ENCODE measurements around the gene TMEM115.

TMEM115 gene

GRCh38 chr3:50365842-50366220, 6.5 kb upstream of the TMEM115 start:
- DNase-seq (ENCODE audit: low read depth, low spot score): no peak
- no peak overlapping the region for H3K4me3 ChIP-seq (ENCODE audit: low read depth, low read length)
- ChIA-PET POLR2A (no interaction called here), CTCF (interaction anchor here (1.2 to 1.7 kb wide), 3 partner anchors 15 to 184 kb away, joined by 3 to 5 read pairs (median 5); partner anchors contain the start of genes CYB561D2 and NPRL2)
- no peak for TF ChIP-seq CTCF (IDR thresholded peaks at IDR 0.05; ENCODE audit: insufficient read depth, low read length, missing control alignments)

DNA sequence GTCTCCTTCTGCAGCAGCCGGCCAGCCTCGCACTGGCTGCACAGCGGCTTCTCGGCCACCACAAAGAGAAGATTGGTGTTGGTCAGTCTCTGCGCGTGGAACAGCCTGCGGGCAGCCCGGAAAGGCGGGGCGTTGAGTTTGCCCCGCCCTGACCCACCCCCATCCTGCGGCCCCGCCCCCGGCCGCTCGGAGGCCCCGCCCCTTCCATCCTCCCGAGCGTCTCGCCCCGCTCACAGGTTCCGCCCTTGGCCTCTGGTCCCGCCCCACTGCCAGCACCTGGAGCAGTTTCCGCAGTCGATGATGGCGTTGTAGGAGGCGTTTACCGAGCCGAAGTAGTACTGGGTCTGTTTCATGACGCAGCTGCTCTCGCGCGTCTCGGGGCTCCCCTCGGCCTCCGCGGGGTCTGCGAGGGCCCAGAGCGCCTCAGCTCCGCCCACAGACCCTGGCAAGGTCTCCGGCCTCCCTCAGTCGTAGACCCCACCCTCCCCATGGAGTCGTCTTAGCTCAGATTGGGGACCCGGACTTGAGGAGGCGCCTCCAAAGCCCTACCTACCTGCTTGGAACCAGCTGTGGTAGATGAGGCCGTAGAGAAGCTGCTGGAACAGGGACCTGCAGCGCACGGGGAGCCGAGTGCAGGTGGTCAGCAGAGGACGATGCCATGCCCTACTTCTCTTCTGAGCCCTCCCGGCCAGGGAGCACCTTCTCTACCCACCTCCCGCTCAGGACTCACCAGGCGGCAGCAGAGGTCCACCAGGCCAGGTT, 5.9 kb upstream of the TMEM115 start:
- no peak for DNase-seq (ENCODE audit: low read depth, low spot score)
- ChIA-PET CTCF (interaction anchor here (0.7 to 1.7 kb wide), 8 partner anchors 11 to 248 kb away, joined by 3 to 5 read pairs (median 4); partner anchors contain the start of genes CYB561D2 and NPRL2), POLR2A (no interaction called here)
- TF ChIP-seq CTCF (IDR thresholded peaks at IDR 0.05; ENCODE audit: insufficient read depth, low read length, missing control alignments): no peak
- H3K4me3 ChIP-seq (ENCODE audit: low read depth, low read length): peak overlapping the region; percentile 58

DNA sequence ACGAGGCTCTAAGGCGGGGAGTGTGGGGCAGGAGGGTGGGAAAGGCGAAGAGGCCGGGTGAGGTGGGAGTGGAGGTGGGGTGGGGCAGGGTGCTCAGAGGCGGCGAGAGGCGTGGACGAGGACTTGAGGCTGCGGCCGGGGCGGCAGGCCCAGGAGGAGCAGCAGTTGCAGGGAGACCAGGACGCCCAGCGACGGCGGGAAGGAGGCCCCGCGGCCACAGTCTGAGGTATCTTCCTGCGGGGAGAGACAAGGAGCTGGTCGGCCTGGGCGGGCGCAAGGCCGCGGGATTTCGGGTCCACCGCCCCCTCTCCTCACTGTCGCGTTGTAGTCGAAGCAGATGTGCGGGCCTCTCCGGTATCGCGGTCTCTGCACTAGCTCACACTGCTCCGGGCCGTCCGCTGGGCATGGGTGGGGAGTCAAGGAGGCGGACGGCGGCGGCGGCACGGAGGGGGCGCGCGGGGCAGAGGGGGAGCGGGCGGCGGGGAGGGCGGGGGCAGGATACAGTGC, 5.3 kb upstream of the TMEM115 start:
- ChIA-PET CTCF (interaction anchor here (0.7 to 1.7 kb wide), 8 partner anchors 11 to 249 kb away, joined by 3 to 5 read pairs (median 4); partner anchors contain the start of genes CYB561D2 and NPRL2), POLR2A (no interaction called here)
- TF ChIP-seq CTCF (IDR thresholded peaks at IDR 0.05; ENCODE audit: insufficient read depth, low read length, missing control alignments): no peak
- DNase-seq (ENCODE audit: low read depth, low spot score): no peak
- peak overlapping the region; percentile 58 for H3K4me3 ChIP-seq (ENCODE audit: low read depth, low read length)

GRCh38 chr3:50359760-50360110, 414 bp upstream of the TMEM115 start:
- DNase-seq (ENCODE audit: low read depth, low spot score): no peak
- TF ChIP-seq CTCF (IDR thresholded peaks at IDR 0.05; ENCODE audit: insufficient read depth, low read length, missing control alignments): no peak
- peak overlapping the region; percentile 38 for H3K4me3 ChIP-seq (ENCODE audit: low read depth, low read length)
- ChIA-PET POLR2A (interaction anchor here (0.6 to 1.2 kb wide), 2 partner anchors 9 to 10 kb away, joined by 3 read pairs; partner anchors contain the start of genes CYB561D2 and NPRL2), CTCF (interaction anchor here (1.3 to 1.5 kb wide), 3 partner anchors 12 to 183 kb away, joined by 3 to 5 read pairs (median 5); partner anchors contain the start of gene RASSF1)

DNA sequence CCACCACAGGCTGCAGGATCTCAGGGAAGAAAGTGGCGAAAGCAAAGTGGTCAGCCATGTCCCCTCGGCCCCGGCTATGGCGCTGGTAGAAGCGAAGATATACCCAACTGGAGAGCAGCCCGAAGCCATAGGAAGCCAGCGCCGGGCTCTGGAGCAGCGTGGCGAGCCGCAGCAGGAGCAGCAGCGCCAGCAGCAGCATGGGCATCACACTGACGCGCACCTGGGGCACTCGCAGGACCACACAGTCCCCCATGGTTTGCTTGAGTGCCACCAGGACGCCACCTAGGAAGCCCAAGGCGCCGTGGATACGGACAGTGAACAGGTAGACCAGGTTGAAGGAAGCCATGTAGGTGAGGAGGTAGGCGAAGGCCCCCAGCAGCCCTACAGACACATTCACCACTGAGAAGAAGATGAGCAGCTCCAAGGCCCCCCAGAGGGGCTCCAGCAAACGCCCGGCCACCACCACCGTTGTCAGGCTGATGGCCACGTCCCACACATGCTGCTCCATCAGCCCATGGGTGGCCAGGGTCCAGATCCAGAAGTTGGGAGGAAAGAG, 888 bp downstream of the TMEM115 start:
- TF ChIP-seq CTCF (IDR thresholded peaks at IDR 0.05; ENCODE audit: insufficient read depth, low read length, missing control alignments): no peak
- peak overlapping the region; percentile 99 for H3K4me3 ChIP-seq (ENCODE audit: low read depth, low read length)
- DNase-seq (ENCODE audit: low read depth, low spot score): no peak
- ChIA-PET POLR2A (no interaction called here), CTCF (no interaction called here)

DNA sequence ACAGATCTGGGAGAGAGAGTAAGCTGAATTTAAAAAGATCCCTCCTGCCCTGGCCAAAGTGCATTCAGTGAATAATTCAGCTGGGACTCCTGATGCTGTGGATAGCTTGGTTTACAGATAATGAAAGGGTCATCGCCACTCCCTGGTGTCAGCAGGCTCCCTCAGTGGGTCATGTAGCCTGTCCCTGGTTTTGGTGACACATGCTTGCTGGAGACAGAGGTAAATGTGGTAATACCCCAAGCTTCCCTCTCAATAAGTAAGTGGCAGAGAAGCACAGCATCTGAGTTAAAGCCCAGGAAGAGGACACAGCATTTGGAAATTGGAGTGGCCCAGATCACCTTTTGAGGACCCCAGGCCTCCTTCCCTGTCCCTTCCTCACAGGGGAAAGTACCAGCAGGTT, 1.8 kb downstream of the TMEM115 start:
- DNase-seq (ENCODE audit: low read depth, low spot score): no peak
- POLR2A ChIA-PET: interaction anchor here (1.0 to 1.4 kb wide), 3 partner anchors 17 to 212 kb away, joined by 3 to 4 read pairs (median 3); partner anchors contain the start of genes HEMK1 and RASSF1
- TF ChIP-seq CTCF (IDR thresholded peaks at IDR 0.05; ENCODE audit: insufficient read depth, low read length, missing control alignments): no peak
- CTCF ChIA-PET: interaction anchor here (2.5 to 16.7 kb wide), 3 partner anchors 9 to 258 kb away, joined by 12 to 473 read pairs (median 16); no protein-coding TSS in a partner anchor
- H3K4me3 ChIP-seq (ENCODE audit: low read depth, low read length): peak overlapping the region; percentile 99

All from AG04449 (cell line).